DND-41 (cell line): ENCODE measurements around the gene CGB2.
"Not testable (repeated sequence)": the region's sequence is repeated elsewhere in the genome, so short reads cannot be mapped to it uniquely, and the experiment has no call there.

ENCODE experiments used
- EZH2 ChIP-seq: IDR thresholded peaks from 3 replicates; pipeline ENCODE4 v1.6.1; 2012; ENCODE audit warnings: borderline replicate concordance, low read depth, mild to moderate bottlenecking, moderate library complexity, low read length, inconsistent platforms; ENCODE audit not compliant: severe bottlenecking
- TF ChIP-seq, protein P1 (sequence below): IDR thresholded peaks from 2 replicates; pipeline ENCODE4 v1.5.1; 2012; ENCODE audit warnings: borderline replicate concordance, low read length, moderate library complexity, mild to moderate bottlenecking; ENCODE audit not compliant: poor library complexity, severe bottlenecking; ENCODE audit errors: extremely low read depth

DNA sequence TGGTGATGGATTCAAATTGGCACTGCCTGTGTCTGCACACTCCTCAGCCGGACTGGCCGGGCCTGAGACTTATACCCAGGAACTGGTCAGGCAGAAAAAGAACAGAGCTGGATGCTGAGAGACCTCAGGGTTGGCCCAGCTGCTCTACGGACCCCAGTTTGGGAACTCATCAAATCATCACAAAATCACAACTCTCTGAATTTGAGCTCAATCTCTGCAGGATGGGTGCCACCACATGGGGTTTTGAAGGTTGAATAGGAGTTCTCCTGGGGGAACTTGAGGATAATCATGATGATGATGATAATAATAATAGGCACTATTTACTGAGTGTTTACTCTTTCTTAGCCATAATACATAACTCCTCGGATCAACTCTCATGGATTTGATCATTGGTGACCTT, 11.0 kb downstream of the CGB2 start:
- not testable (repeated sequence) for TF ChIP-seq EZH2
- TF ChIP-seq, protein P1, sequence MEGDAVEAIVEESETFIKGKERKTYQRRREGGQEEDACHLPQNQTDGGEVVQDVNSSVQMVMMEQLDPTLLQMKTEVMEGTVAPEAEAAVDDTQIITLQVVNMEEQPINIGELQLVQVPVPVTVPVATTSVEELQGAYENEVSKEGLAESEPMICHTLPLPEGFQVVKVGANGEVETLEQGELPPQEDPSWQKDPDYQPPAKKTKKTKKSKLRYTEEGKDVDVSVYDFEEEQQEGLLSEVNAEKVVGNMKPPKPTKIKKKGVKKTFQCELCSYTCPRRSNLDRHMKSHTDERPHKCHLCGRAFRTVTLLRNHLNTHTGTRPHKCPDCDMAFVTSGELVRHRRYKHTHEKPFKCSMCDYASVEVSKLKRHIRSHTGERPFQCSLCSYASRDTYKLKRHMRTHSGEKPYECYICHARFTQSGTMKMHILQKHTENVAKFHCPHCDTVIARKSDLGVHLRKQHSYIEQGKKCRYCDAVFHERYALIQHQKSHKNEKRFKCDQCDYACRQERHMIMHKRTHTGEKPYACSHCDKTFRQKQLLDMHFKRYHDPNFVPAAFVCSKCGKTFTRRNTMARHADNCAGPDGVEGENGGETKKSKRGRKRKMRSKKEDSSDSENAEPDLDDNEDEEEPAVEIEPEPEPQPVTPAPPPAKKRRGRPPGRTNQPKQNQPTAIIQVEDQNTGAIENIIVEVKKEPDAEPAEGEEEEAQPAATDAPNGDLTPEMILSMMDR: not testable (repeated sequence)
